Measurements from ENCODE around the gene SLCO2B1.
A peak's percentile ranks its signal among the peaks of the same experiment; 100 is the strongest.

Gene SLCO2B1

GRCh38 chr11:75158241-75158640, 7.3 kb downstream of the SLCO2B1 start:
- intact Hi-C loops (cut with DNase I) = no loop called here
- no peak for DNase-seq

GRCh38 chr11:75158696-75159150, 7.8 kb downstream of the SLCO2B1 start:
- intact Hi-C loops (cut with DNase I) = no loop called here
- no peak for DNase-seq

GRCh38 chr11:75159151-75159953, 8.4 kb downstream of the SLCO2B1 start:
- no peak for DNase-seq
- intact Hi-C loops (cut with DNase I) = no loop called here

- intact Hi-C loops (cut with DNase I) = no loop called here
- no peak for DNase-seq
Measured at GRCh38 chr11:75160220-75160757, 9.4 kb downstream of the SLCO2B1 start.

- intact Hi-C loops (cut with DNase I) = no loop called here
- DNase-seq = no peak
Measured at GRCh38 chr11:75160880-75161279, 10.0 kb downstream of the SLCO2B1 start.

GRCh38 chr11:75161506-75162095, 10.7 kb downstream of the SLCO2B1 start:
- intact Hi-C loops (cut with DNase I) = no loop called here

GRCh38 chr11:75162954-75163353, 12.0 kb downstream of the SLCO2B1 start:
- intact Hi-C loops (cut with DNase I) = no loop called here
- DNase-seq = no peak

More at GRCh38 chr11:75161506-75162095, 10.7 kb downstream of the SLCO2B1 start:
- no peak for DNase-seq

- intact Hi-C loops (cut with DNase I) = no loop called here
- no peak for DNase-seq
Measured at GRCh38 chr11:75163921-75164849, 13.3 kb downstream of the SLCO2B1 start.

- intact Hi-C loops (cut with DNase I) = no loop called here
- no peak for DNase-seq
Measured at GRCh38 chr11:75165721-75166120, 14.8 kb downstream of the SLCO2B1 start.

GRCh38 chr11:75166791-75167190, 15.9 kb downstream of the SLCO2B1 start:
- DNase-seq = no peak
- intact Hi-C loops (cut with DNase I) = no loop called here

GRCh38 chr11:75167617-75168016, 16.7 kb downstream of the SLCO2B1 start:
- DNase-seq = no peak
- intact Hi-C loops (cut with DNase I) = no loop called here

- no peak for DNase-seq
- intact Hi-C loops (cut with DNase I) = no loop called here
Measured at GRCh38 chr11:75169101-75169885, 18.4 kb downstream of the SLCO2B1 start.

GRCh38 chr11:75170516-75171201, 19.8 kb downstream of the SLCO2B1 start:
- no peak for DNase-seq
- intact Hi-C loops (cut with DNase I) = no loop called here

- no peak for DNase-seq
- intact Hi-C loops (cut with DNase I) = no loop called here
Measured at GRCh38 chr11:75173336-75173735, 22.4 kb downstream of the SLCO2B1 start.

GRCh38 chr11:75174781-75175370, 24.0 kb downstream of the SLCO2B1 start:
- intact Hi-C loops (cut with DNase I) = no loop called here
- DNase-seq = peak; percentile 27 to 83 (median 54)

GRCh38 chr11:75182664-75183063, 31.8 kb downstream of the SLCO2B1 start:
- intact Hi-C loops (cut with DNase I) = no loop called here
- DNase-seq = no peak

GRCh38 chr11:75184051-75184450, 33.1 kb downstream of the SLCO2B1 start:
- DNase-seq = no peak
- intact Hi-C loops (cut with DNase I) = no loop called here

Data from head of caudate nucleus (tissue), 42 donors.